Breast epithelium (tissue), 3 donors: Measurements from ENCODE around the gene MCRS1.

Source experiments
- CTCF ChIP-seq, 3 donors: fragments of 450-650 bp; IDR thresholded peaks; one replicate each; pipeline ENCODE4 v1.5.1; 2016 to 2017; ENCODE audit warnings: antibody characterized with exemption in 3 of 3, mild to moderate bottlenecking in 3 of 3, moderate library complexity in 3 of 3
- POLR2AphosphoS5 ChIP-seq, 3 donors: sonication (generic); formaldehyde crosslinking; IDR thresholded peaks; one replicate each; pipeline ENCODE4 v1.6.1; 2017; ENCODE audit warnings: antibody characterized with exemption in 3 of 3

- no peak for TF ChIP-seq CTCF (IDR thresholded peaks at IDR 0.05)
- no peak for TF ChIP-seq POLR2AphosphoS5 (IDR thresholded peaks at IDR 0.05)
Observed at GRCh38 chr12:49519574-49519936, 48.4 kb downstream of the MCRS1 start.
